Endothelial cell of umbilical vein (primary cell): ENCODE data around the gene RBM38.

Experiments used
- CTCF ChIP-seq, 2 donors: IDR thresholded peaks; 1 replicate in 1 of 2; 2 replicates in 1 of 2; pipeline ENCODE4 v1.5.1; 2011; ENCODE audit warnings: low read length in 2 of 2, mild to moderate bottlenecking in 2 of 2, moderate library complexity in 2 of 2, control low read depth in 1 of 2, inconsistent platforms in 1 of 2, low read depth in 1 of 2; ENCODE audit not compliant: insufficient read depth in 1 of 2; ENCODE audit errors: extremely low read depth in 1 of 2
- EZH2 ChIP-seq: IDR thresholded peaks from 2 replicates; pipeline ENCODE4 v1.6.1; 2012; ENCODE audit warnings: borderline replicate concordance, low read depth, mild to moderate bottlenecking, moderate library complexity, low read length, inconsistent platforms; ENCODE audit not compliant: severe bottlenecking
- FOS ChIP-seq: IDR thresholded peaks from 2 replicates; pipeline ENCODE4 v1.6.1; 2011; ENCODE audit warnings: mild to moderate bottlenecking, low read length, moderate library complexity, borderline replicate concordance; ENCODE audit not compliant: insufficient read depth
- JUN ChIP-seq: IDR thresholded peaks from 2 replicates; pipeline ENCODE4 v1.6.1; 2011; ENCODE audit warnings: borderline replicate concordance, low read depth; ENCODE audit not compliant: insufficient read length, insufficient read depth
- MAX ChIP-seq: IDR thresholded peaks from 2 replicates; pipeline ENCODE4 v1.6.1; 2011; ENCODE audit not compliant: insufficient read depth, insufficient read length
- POLR2A ChIP-seq: IDR thresholded peaks from 2 replicates; pipeline ENCODE4 v1.6.1; 2012; ENCODE audit warnings: low read depth, mild to moderate bottlenecking, control low read depth, low read length
- POLR2AphosphoS5 ChIP-seq: IDR thresholded peaks from 2 replicates; pipeline ENCODE4 v1.6.1; 2012; ENCODE audit warnings: low read depth, mild to moderate bottlenecking, control low read depth, low read length, moderate library complexity; ENCODE audit not compliant: insufficient read depth

GRCh38 chr20:57428324-57429158, 37.3 kb downstream of the RBM38 start:
- TF ChIP-seq EZH2 (no peak), CTCF (IDR thresholded peaks at IDR 0.05; ENCODE audit: extremely low read depth in 1 of 2, insufficient read depth in 1 of 2, low read depth in 1 of 2, low read length in 2 of 2) (no peak), POLR2A (no peak), MAX (no peak), FOS (no peak), POLR2AphosphoS5 (no peak), JUN (no peak)
